Measurements from ENCODE around the gene ACOT7.

Gene ACOT7

GRCh38 chr1:6300342-6301048, 93.1 kb downstream of the ACOT7 start:
- TF ChIP-seq CTCF (IDR thresholded peaks at IDR 0.05; ENCODE audit: low read depth, low read length): no peak
- no peak for DNase-seq (ENCODE audit: extremely low read depth, low read depth)

- no peak for DNase-seq (ENCODE audit: extremely low read depth, low read depth)
- TF ChIP-seq CTCF (IDR thresholded peaks at IDR 0.05; ENCODE audit: low read depth, low read length): no peak
Measured at GRCh38 chr1:6299557-6300165, 93.9 kb downstream of the ACOT7 start.

GRCh38 chr1:6298940-6299465, 94.6 kb downstream of the ACOT7 start:
- no peak for DNase-seq (ENCODE audit: extremely low read depth, low read depth)
- no peak for TF ChIP-seq CTCF (IDR thresholded peaks at IDR 0.05; ENCODE audit: low read depth, low read length)

GRCh38 chr1:6298530-6298929, 95.0 kb downstream of the ACOT7 start:
- TF ChIP-seq CTCF (IDR thresholded peaks at IDR 0.05; ENCODE audit: low read depth, low read length): no peak
- DNase-seq (ENCODE audit: extremely low read depth, low read depth): no peak

- TF ChIP-seq CTCF (IDR thresholded peaks at IDR 0.05; ENCODE audit: low read depth, low read length): no peak
- no peak for DNase-seq (ENCODE audit: extremely low read depth, low read depth)
Measured at GRCh38 chr1:6295910-6296309, 97.7 kb downstream of the ACOT7 start.

- no peak for DNase-seq (ENCODE audit: extremely low read depth, low read depth)
- TF ChIP-seq CTCF (IDR thresholded peaks at IDR 0.05; ENCODE audit: low read depth, low read length): no peak
Measured at GRCh38 chr1:6294890-6295556, 98.5 kb downstream of the ACOT7 start.
